HG03378 (cell line): ENCODE results near the gene DISP1.

Experiments used
- ATAC-seq: cut with Tn5 transposase; IDR thresholded peaks from one replicate; pipeline ENCODE4 v1.9.1; 2021; ENCODE audit warnings: mild to moderate bottlenecking, moderate library complexity; ENCODE audit not compliant: unreplicated experiment

DISP1 gene, protein sequence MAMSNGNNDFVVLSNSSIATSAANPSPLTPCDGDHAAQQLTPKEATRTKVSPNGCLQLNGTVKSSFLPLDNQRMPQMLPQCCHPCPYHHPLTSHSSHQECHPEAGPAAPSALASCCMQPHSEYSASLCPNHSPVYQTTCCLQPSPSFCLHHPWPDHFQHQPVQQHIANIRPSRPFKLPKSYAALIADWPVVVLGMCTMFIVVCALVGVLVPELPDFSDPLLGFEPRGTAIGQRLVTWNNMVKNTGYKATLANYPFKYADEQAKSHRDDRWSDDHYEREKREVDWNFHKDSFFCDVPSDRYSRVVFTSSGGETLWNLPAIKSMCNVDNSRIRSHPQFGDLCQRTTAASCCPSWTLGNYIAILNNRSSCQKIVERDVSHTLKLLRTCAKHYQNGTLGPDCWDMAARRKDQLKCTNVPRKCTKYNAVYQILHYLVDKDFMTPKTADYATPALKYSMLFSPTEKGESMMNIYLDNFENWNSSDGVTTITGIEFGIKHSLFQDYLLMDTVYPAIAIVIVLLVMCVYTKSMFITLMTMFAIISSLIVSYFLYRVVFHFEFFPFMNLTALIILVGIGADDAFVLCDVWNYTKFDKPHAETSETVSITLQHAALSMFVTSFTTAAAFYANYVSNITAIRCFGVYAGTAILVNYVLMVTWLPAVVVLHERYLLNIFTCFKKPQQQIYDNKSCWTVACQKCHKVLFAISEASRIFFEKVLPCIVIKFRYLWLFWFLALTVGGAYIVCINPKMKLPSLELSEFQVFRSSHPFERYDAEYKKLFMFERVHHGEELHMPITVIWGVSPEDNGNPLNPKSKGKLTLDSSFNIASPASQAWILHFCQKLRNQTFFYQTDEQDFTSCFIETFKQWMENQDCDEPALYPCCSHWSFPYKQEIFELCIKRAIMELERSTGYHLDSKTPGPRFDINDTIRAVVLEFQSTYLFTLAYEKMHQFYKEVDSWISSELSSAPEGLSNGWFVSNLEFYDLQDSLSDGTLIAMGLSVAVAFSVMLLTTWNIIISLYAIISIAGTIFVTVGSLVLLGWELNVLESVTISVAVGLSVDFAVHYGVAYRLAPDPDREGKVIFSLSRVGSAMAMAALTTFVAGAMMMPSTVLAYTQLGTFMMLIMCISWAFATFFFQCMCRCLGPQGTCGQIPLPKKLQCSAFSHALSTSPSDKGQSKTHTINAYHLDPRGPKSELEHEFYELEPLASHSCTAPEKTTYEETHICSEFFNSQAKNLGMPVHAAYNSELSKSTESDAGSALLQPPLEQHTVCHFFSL (N-terminal part only)

DNA sequence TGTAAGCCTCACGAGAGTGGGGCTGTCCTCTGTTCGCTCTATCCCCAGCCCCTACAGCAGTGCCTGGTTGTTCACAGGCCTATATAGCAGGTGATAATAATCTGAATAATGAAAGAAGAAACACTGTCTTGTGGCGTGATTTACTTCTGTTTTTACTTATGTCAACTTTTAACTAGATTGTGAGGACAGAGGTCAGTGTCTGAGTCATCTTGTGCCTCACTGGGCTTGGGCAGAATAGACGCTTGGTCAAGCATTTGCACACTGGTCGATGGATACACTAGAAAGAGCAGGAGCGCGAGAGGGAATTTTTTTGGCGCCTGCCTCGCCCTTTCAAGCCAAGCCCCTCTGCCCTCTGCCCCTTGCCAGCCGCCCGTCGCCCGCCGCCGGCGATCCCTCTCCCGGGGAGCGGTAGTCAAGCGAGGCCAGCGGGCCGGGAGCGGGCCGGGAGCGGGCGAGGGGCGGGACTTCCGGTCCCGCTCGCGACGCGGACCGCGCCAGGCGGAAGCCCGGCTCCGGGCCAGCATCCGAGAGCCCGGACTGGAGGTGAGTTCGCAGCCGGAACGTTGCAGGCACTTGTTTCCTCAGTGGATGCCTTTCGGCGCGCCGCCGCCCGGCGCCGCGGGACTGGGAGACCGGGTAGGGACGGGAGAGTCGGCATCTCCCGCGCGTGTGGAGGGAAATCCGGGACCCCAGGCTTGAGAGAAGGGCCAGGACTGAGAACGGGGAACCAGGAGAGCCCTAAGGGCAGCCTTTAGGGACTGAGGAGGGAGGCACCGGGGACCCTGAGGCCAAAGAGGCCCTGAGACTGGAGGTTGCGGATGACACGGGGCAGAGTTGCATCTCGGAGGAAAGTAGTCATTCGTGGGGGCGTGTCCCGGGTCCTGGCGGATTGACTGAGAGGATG, at the start of gene DISP1:
Gene DISP1 (plus strand): TSS at position 504 of the 904 bp plus-strand sequence. CDS start 127,785 bp downstream, outside the sequence.
- ATAC-seq: peak; percentile 87

DNA sequence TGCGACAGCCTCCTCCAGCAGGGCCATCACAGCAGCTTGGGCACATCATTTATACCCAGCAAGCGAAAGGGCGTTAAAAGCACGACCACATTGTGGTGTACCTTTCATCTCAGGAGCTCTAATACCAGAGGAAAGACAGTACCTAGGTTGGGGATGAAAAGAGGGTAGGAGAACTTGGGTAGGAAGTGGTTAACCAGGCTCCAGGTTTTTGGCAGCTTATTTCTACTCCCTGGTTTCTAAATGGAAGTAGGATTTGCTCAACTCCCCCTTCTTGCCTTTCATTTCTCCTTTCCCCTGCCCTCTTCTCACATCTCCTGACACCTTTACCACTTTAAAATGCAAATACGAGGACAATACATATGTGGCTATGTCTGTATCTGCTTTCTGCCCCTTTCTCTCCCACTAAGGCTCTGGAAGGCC, 47.7 kb upstream of the DISP1 start:
- ATAC-seq: no peak

DNA sequence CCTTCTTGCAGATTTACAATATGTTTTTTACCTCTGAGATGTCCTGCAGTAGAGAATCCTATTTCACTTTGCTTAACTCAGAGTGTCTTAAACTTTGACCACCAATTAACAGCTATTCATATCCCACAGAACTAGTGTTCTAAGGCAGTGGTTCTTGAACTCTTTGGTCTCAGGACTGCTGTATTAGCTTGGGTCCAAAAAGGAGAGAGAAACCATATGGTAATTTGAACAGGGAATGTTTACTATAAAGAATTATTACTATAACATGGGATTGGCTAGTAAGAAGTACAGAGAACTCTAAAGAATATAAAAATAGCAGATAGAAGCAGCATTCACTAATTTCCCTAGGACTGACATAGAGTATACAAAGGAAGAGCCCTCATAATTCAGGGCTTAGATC, 46.2 kb upstream of the DISP1 start:
- ATAC-seq: no peak

DNA sequence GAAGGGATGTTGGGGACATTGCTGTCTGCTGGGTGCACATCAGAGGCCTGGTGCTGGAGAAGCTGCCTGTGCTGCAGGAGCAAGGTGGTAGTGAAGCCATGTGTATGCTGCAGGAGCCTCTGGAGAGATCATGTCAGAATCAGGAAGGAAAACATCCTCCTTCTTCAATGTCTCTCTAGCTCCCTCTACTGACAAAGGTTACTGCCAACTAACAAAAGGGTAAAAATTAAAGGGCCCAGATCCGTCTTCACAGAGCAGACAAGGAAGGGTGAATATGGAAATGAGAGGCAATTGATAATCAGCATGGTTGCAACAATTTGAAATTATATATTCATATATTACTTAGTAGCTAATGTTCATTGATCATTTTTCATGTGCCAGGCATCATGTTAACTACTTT, 45.7 kb upstream of the DISP1 start:
- no peak for ATAC-seq

DNA sequence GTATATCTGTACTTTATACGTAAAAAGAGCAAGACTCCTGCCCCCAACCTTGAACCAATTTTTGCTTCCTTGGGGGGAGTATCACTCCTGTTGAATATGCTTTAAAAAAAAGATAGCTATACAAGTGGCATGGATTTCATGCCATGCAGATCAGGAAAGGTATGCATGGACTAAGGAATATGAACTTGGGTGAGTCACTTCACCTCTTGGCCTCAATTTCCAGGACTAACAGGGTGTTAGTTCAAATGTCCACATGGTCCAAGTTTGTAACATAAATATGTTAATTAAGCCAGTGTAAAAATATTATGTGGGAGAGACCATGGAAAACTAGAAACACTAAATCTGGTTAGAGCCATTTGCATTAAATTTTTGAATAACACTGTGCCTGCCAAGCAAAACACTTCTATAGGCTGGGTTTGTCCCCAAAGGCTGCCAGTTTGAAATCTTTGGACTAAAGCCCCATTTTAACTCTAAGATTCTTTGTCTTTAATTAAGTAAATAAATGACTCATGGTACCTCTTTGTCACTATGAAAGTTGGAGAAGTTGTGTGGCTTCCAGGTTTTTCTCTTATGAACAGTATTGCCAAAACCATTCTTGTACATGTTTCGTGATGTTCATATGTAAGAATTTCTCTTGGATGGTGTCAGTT, 44.7 kb upstream of the DISP1 start:
- no peak for ATAC-seq

DNA sequence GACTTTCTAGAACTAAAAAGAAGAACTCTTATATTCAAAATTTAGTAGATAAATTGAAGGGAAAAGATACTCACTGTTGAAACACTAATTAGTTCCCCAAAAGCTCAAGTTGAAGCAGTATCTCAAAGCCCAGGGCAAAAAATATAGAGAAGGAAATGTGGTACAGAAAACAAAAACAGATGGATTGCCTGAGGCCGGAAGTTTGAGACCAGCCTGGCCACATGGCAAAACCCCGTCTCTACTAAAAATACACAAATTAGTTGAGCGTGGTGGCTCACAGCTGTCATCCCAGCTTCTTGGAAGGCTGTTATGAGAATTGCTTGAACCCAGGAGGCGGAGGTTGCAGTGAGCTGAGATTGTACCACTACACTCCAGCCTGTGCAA, 41.9 kb upstream of the DISP1 start:
- peak; percentile 78 for ATAC-seq

DNA sequence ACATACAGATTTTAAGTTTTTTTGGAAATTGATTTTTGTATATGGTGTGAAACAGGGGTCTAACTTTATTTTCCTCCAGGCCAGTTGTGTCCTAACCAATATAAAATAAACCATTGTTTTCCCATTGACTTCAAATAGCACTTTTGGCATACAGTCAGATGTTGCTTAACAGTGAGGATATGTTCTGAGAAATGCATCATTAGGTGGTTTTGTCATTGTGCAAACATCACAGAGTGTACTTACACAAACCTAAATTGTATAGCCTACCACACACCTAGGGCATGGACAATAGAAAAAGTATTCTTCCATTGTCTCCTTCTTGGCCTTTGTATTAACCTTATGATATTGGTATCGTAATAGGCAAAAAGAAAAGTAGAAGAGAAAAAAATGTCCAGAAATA, 37.4 kb upstream of the DISP1 start:
- no peak for ATAC-seq

DNA sequence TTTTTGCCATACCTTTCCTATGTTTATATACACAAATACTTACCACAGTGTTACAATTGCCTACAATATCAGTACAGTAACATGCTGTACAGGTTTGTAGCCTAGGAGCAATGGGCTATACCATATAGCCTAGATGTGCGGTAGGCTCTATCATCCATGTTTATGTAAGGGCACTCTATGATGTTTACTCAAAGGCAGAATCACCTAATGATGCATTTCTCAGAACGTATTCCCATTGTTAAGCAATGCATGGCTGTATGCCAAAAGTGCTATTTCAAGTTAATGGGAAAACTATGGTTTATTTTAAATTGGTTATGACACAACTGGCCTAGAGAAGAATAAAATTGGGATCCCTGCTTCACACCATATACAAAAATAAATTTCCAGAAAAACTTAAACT, 36.9 kb upstream of the DISP1 start:
- ATAC-seq: no peak

DNA sequence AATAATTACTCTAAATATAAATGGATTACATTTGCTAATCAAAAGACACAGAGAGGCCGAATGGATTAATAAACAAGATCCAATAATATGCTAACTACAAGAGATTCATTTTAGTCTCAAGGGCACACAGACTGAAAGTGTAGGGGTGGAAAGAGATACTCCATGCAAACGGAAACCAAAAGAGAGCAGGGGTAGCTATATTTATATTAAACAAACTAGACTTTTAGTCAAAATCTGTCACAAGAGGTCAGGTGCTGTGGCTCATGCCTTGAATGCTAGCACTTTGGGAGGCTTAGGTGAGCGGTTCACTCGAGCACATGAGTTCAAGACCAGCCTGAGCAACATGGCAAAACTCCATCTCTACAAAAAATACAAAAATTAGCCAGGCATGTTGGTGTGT, 33.6 kb upstream of the DISP1 start:
- no peak for ATAC-seq

DNA sequence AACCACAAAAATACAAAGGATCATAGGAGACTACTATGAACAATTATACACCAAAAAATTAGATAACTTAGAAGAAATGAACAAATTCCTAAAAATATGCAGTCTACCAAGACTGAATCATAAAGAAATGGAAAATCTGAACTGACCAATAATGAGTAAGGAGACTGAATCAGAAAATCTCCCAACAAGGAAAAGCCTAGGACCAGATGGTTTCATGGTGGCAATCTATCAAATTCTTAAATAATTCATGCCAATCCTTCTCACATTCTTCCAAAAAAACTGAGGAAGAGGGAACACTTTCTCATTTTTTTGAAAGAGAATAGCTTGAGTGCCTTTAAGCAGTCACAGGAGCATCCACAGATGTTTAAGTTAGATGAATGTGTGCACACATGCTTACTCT, 31.8 kb upstream of the DISP1 start:
- ATAC-seq: no peak

DNA sequence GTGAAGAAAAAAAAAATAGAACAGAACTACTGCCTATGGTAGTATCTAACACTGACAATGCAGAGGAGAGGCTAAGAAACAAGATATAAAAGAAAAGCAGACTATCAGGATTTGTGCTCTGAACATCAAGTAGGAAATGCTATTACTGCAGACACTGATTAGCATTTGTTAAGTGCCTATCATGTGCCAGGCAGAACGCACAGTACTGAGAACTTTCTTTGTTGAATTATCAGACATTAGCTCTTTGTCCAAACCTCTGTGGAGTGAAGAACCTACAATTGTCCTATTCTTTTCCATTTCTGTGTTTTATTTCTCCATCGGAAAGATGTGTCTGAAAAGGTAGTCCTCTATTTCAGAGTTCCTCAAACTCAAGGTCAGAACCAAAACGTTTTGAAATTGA, 30.5 kb upstream of the DISP1 start:
- no peak for ATAC-seq

DNA sequence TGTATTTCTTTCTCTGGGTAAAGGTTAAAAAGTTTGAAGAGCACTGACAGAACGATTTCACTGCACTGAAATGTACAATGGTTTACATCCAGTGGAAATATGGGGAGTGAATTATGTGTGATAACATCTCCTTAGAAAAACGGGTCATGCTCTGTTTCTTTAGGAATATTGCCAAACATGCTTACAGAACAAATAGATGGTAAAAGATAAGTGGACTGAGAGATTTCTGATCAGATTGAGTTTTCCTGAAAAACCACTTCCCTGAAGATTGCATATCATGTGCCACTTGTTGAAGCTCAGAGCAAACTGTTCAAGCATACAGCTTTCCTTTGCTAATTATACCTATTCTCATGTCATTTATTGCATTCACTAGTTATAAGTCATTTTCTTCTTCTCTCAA, 29.9 kb upstream of the DISP1 start:
- ATAC-seq: no peak

DNA sequence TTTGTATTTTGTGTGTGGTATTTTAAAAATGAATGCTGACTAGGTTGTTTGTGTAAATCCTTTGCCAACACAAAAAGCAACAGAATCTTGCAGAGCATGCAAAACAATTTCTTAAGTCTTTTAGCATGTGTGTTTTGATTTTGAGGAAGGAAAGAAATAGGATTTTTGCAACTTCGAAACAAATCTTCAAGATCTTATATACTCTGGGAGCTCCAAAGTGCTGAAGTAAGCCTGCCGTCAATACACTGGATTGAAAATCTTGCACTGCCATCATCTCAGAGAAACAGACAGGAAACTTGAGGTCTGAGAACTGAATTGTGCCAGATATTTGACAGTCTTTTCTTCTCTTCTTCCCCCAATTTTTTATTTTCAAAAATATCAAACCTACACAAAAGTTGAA, 29.3 kb upstream of the DISP1 start:
- ATAC-seq: no peak

DNA sequence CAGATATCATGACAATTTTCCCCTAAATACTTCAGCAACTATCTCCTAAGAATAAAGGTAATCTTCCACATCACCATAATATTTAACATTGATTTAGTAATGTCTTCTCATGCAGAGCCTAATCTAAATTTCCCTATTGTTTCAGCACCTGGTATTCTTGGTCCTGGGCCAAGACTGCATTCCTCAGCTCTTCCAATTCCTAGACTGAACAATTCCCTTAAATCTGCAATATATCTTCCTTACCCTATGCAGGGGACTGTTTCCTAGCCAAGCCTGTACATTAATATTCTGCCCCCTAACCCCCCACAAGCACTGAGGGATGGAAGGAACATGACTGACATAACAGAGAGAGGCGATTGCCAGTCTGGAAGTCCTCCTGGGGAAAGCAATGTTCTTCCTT, 28.7 kb upstream of the DISP1 start:
- no peak for ATAC-seq

DNA sequence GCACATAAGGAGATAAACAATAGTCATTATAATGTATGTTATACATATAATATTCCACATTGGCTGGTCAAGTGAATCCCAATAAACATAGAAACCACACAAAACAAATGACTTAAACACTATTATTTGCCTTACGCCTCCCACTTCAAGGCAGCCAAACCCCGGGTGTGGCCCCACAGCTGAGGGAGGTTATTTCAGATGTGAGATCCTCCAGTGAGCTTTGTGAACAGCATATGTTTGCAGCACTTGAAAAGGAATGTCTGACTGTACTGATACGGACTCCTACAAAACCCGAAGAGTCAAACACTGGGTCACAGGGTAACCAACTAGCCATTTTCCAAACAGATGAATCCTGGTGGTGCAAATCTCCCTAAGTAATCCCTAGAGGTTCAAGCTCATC, 27.1 kb upstream of the DISP1 start:
- ATAC-seq: no peak

DNA sequence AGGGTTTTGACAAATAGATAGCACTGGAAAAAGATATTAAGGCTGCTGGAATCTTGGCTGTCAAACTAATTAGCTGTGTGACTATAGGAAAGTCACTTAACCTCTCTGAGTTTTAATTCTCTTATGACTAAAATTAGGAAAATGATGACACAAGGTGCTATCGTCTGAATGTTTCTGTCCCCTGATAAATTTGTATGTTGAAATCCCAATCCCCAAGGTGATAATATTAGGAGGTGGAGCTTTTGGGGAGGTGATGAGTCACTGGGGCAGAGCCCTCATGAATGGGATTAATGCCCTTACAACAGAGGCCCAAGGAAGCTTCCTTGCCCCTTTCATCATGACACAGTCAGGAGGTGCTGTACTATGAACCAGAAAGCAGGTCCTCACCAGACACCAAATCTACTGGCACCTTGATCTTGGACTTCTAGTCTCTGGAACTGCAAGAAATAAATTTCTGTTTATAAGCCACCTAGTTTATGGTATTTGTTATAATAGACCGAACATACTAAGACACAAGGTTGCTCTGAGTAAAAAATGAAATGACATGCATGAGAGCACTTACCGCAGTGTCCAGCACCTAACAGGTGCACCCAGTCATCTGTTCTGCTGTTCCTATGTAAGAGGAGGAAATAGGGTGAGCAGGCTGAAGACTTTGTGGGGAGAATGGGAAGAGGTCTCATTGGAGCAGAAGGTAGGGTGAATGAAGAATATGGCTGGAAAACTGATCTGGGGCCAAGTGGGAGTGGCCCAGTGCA, 26.3 kb upstream of the DISP1 start:
- no peak for ATAC-seq

DNA sequence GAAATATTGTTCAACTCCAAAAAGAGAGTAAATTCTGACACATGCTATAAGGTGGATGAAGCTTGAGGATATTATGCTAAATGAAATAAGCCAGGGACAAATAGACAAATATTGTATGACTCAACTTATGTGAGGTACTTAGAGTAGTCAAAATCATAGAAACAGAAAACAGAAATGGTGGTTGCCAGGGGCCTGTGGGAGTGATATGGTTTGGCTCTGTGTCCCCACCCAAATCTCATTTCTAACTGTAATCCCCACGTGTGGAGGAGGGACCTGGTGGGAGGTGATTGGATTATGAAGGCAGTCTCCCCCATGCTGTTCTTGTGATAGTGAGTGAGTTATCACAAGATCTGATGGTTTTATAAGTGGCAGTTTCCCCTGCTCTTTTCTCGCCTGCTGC, 24.7 kb upstream of the DISP1 start:
- ATAC-seq: no peak

DNA sequence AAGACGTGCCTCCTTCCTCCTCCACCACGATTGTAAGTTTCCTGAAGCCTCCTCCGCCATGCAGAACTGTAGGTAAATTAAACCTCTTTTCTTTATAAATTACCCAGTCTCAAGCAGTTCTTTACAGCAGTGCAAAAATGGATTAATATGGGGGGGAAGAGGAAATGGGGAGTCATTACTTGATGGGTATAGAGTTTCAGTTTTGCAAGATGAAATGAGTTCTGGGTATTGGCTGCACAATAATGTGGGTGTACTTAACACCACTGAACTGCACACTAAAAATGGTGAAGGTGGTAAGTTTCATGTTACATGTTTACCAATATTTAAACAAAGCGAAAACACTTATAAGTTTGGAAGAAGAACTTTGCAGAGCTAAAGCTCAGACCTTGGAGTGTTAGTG, 24.3 kb upstream of the DISP1 start:
- ATAC-seq: peak; percentile 51
